IMR-90 (cell line): ENCODE data around the gene LTBP4. TPM values are rescaled to one million over a fixed set of nuclear protein-coding genes. Genes with fewer than 3 reads are reported as not detected.
A peak's percentile ranks its signal among the peaks of the same experiment; 100 is the strongest.

Experiments
- ATAC-seq: fragments of 200-7000 bp; cut with Tn5 transposase; 2 replicates; pipeline ENCODE4 v1.9.1; 2020; ENCODE audit warnings: low read depth, mild to moderate bottlenecking, moderate library complexity
- BruUV-seq: library from RNA; stranded (reverse); fragments of 400-500 nt; replicated peaks from 2 replicates; lab custom pipeline; 2021; lab: Mats Ljungman, UMichigan
- CTCF ChIA-PET: fragments of 300-600 bp; formaldehyde crosslinking; extraction: SDS; loops from one replicate; lab custom pipeline; 2021; ENCODE audit warnings: antibody characterized with exemption; lab: Yijun Ruan, JAX
- POLR2A ChIA-PET: fragments of 300-600 bp; sonication (Branson Sonifier 250); formaldehyde crosslinking; loops from one replicate; lab custom pipeline; 2022; ENCODE audit warnings: antibody characterized with exemption; ENCODE audit not compliant: unreplicated experiment; lab: Charles Lee
- DNase-seq: peaks from one replicate; pipeline ENCODE4 v3.0.0; 2013
- H2AFZ ChIP-seq: replicated peaks from 2 replicates; pipeline ENCODE3; 2013; ENCODE audit warnings: low read length, mild to moderate bottlenecking; ENCODE audit not compliant: poor library complexity
- H2AK5ac ChIP-seq: 2 replicates; pipeline ENCODE4 v1.6.1; 2013; ENCODE audit warnings: low read depth, low read length, inconsistent platforms
- H2AK9ac ChIP-seq: replicated peaks from 2 replicates; pipeline ENCODE3; 2013; ENCODE audit warnings: mild to moderate bottlenecking, low read depth, low read length, moderate library complexity; ENCODE audit not compliant: poor library complexity
- H2BK120ac ChIP-seq: 2 replicates; pipeline ENCODE4 v1.6.1; 2013; ENCODE audit warnings: low read depth, low read length, inconsistent platforms
- H2BK15ac ChIP-seq: 3 replicates; pipeline ENCODE4 v1.6.1; 2013; ENCODE audit warnings: low read depth, low read length, inconsistent platforms
- H2BK20ac ChIP-seq: 2 replicates; pipeline ENCODE4 v1.6.1; 2013; ENCODE audit warnings: low read depth, mild to moderate bottlenecking, inconsistent platforms, low read length, moderate library complexity
- H2BK5ac ChIP-seq: 2 replicates; pipeline ENCODE4 v1.6.1; 2013; ENCODE audit warnings: mild to moderate bottlenecking, low read depth, low read length, inconsistent platforms; ENCODE audit not compliant: poor library complexity, severe bottlenecking
- H3K14ac ChIP-seq: replicated peaks from 2 replicates; pipeline ENCODE4 v1.6.1; 2013; ENCODE audit warnings: low read depth, low read length, inconsistent platforms
- H3K18ac ChIP-seq: 2 replicates; pipeline ENCODE4 v1.6.1; 2013; ENCODE audit warnings: low read depth, low read length, control low read depth
- H3K23ac ChIP-seq: 2 replicates; pipeline ENCODE4 v1.6.1; 2013; ENCODE audit warnings: low read depth, low read length, inconsistent platforms
- H3K27ac ChIP-seq: 2 replicates; pipeline ENCODE4 v1.5.1; 2013; ENCODE audit warnings: mild to moderate bottlenecking, control low read depth, low read length; ENCODE audit not compliant: insufficient read depth
- H3K27me3 ChIP-seq: 2 replicates; pipeline ENCODE4 v1.6.1; 2013; ENCODE audit warnings: low read length; ENCODE audit not compliant: control insufficient read depth, insufficient read depth
- H3K36me3 ChIP-seq: 2 replicates; pipeline ENCODE4 v1.6.1; 2013; ENCODE audit warnings: low read length, mixed read lengths; ENCODE audit not compliant: control insufficient read depth, insufficient read depth
- H3K4ac ChIP-seq: 2 replicates; pipeline ENCODE4 v1.6.1; 2013; ENCODE audit warnings: low read depth, low read length, inconsistent platforms
- H3K4me1 ChIP-seq: 2 replicates; pipeline ENCODE4 v1.6.1; 2013; ENCODE audit warnings: low read length, mixed read lengths; ENCODE audit not compliant: control insufficient read depth, insufficient read depth
- H3K4me2 ChIP-seq: 2 replicates; pipeline ENCODE4 v1.6.1; 2013; ENCODE audit warnings: low read depth, mild to moderate bottlenecking, control low read depth, low read length, moderate library complexity
- H3K4me3 ChIP-seq: 2 replicates; pipeline ENCODE4 v1.5.1; 2013; ENCODE audit warnings: low read depth, mild to moderate bottlenecking, control low read depth, low read length, moderate library complexity; ENCODE audit not compliant: insufficient read depth
- H3K56ac ChIP-seq: 2 replicates; pipeline ENCODE4 v1.6.1; 2013; ENCODE audit warnings: low read length, inconsistent platforms; ENCODE audit not compliant: insufficient read depth; ENCODE audit errors: extremely low read depth
- H3K79me1 ChIP-seq, 2 experiments: 2 replicates each; pipeline ENCODE4 v1.6.1; 2013; ENCODE audit warnings: low read length in 2 of 2, inconsistent platforms in 1 of 2, low read depth in 1 of 2
- H3K9ac ChIP-seq: 2 replicates; pipeline ENCODE4 v1.6.1; 2013; ENCODE audit warnings: low read depth, low read length, control low read depth
- H3K9me1 ChIP-seq: 2 replicates; pipeline ENCODE4 v1.6.1; 2013; ENCODE audit warnings: low read length, inconsistent platforms; ENCODE audit not compliant: insufficient read depth
- H3K9me3 ChIP-seq: 2 replicates; pipeline ENCODE4 v1.6.1; 2013; ENCODE audit warnings: low read length; ENCODE audit not compliant: control insufficient read depth, insufficient read depth
- H4K20me1 ChIP-seq: 2 replicates; pipeline ENCODE4 v1.6.1; 2013; ENCODE audit warnings: low read length, inconsistent platforms; ENCODE audit not compliant: insufficient read depth
- H4K5ac ChIP-seq: 2 replicates; pipeline ENCODE4 v1.6.1; 2013; ENCODE audit warnings: mild to moderate bottlenecking, low read depth, low read length, control low read depth
- H4K8ac ChIP-seq, 2 experiments: 2 replicates each; pipeline ENCODE4 v1.6.1; 2013; ENCODE audit warnings: low read depth in 2 of 2, low read length in 2 of 2, control low read depth in 1 of 2, inconsistent platforms in 1 of 2
- H4K91ac ChIP-seq: 2 replicates; pipeline ENCODE4 v1.6.1; 2013; ENCODE audit warnings: low read depth, low read length, inconsistent platforms; ENCODE audit not compliant: insufficient read depth
- BHLHE40 ChIP-seq: fragments of 150-350 bp; IDR thresholded peaks from 2 replicates; pipeline ENCODE4 v1.6.1; 2016; ENCODE audit warnings: mild to moderate bottlenecking, low read depth, low read length
- CEBPB ChIP-seq: IDR thresholded peaks from 2 replicates; pipeline ENCODE4 v1.6.1; 2012; ENCODE audit warnings: low read depth, low read length, improper control_type of control experiment
- CTCF ChIP-seq: conservative IDR thresholded peaks from 2 replicates; pipeline ENCODE4 v1.5.1; 2012; ENCODE audit warnings: mild to moderate bottlenecking, low read depth, low read length, improper control_type of control experiment
- ELK1 ChIP-seq: fragments of 150-350 bp; IDR thresholded peaks from 2 replicates; pipeline ENCODE4 v1.6.1; 2016; ENCODE audit warnings: low read depth, mild to moderate bottlenecking, low read length, moderate library complexity, borderline replicate concordance
- FOS ChIP-seq: fragments of 150-350 bp; IDR thresholded peaks from 2 replicates; pipeline ENCODE4 v1.6.1; 2016; ENCODE audit warnings: low read depth, low read length
- MAZ ChIP-seq: IDR thresholded peaks from 2 replicates; pipeline ENCODE4 v1.6.1; 2012; ENCODE audit warnings: low read depth, mild to moderate bottlenecking, low read length, improper control_type of control experiment, moderate library complexity, borderline replicate concordance
- NFE2L2 ChIP-seq: fragments of 150-350 bp; IDR thresholded peaks from 2 replicates; pipeline ENCODE4 v1.6.1; 2016; ENCODE audit warnings: low read depth, mild to moderate bottlenecking, low read length
- POLR2A ChIP-seq: IDR thresholded peaks from 2 replicates; pipeline ENCODE4 v1.6.1; 2012; ENCODE audit warnings: mild to moderate bottlenecking, low read depth, low read length
- RAD21 ChIP-seq: IDR thresholded peaks from 2 replicates; pipeline ENCODE4 v1.6.1; 2012; ENCODE audit warnings: low read length, improper control_type of control experiment
- RCOR1 ChIP-seq: IDR thresholded peaks from 2 replicates; pipeline ENCODE4 v1.6.1; 2012; ENCODE audit warnings: mild to moderate bottlenecking, low read length, improper control_type of control experiment; ENCODE audit not compliant: insufficient replicate concordance
- RFX5 ChIP-seq: IDR thresholded peaks from 2 replicates; pipeline ENCODE4 v1.8.0; 2012; ENCODE audit warnings: low read depth, mild to moderate bottlenecking, low read length, moderate library complexity
- SMC3 ChIP-seq: fragments of 150-350 bp; IDR thresholded peaks from 2 replicates; pipeline ENCODE4 v1.6.1; 2016; ENCODE audit warnings: low read depth, mild to moderate bottlenecking, antibody characterized with exemption, low read length, moderate library complexity
- USF2 ChIP-seq: fragments of 150-350 bp; IDR thresholded peaks from 2 replicates; pipeline ENCODE4 v1.6.1; 2017; ENCODE audit warnings: mild to moderate bottlenecking, antibody characterized with exemption, low read length, low read depth
- WGBS, 2 experiments: methylation state at CpG; one replicate each; pipeline versions ENCODE4 v1.1.5 to v1.1.7; 2013; ENCODE audit warnings: missing lambda C conversion rate in 2 of 2; ENCODE audit not compliant: insufficient read length in 1 of 2; ENCODE audit errors: extremely low coverage in 2 of 2; 5-methylcytosine and 5-hydroxymethylcytosine counted together
- dilution Hi-C: fragments of 300-500 bp; cut with HindIII; formaldehyde crosslinking; loops from one replicate; pipeline ENCODE4 v1.14.3; 2018; ENCODE audit warnings: low sequenced_read_pairs; ENCODE audit not compliant: unreplicated experiment
- in situ Hi-C: fragments of 300-500 bp; cut with MboI; formaldehyde crosslinking; loops from 3 replicates; pipeline ENCODE4 v1.14.3; 2019; ENCODE audit warnings: low sequenced_read_pairs, inconsistent platforms, mixed read lengths
- intact Hi-C: fragments of 100-400 bp; cut with micrococcal nuclease; formaldehyde crosslinking; loops from 2 replicates; pipeline ENCODE4 v1.10.0; 2022
- polyA plus RNA-seq, 3 experiments: library from polyadenylated mRNA; depleted of rRNA; stranded (reverse); fragments of >200 nt; gene quantifications; 2 replicates each; pipeline ENCODE4 v1.2.3, GENCODE V29; 2012; ENCODE audit warnings: low replicate concordance in 1 of 3
- total RNA-seq: library from RNA; depleted of rRNA; stranded (reverse); fragments of >200 nt; gene quantifications from 2 replicates; pipeline ENCODE4 v1.2.3, GENCODE V29; 2012

Gene LTBP4
- total and polyA plus RNA-seq, 2 of the 4 experiments (the other 2 are of a cell fraction), result 14.7 to 70.3 TPM

DNA sequence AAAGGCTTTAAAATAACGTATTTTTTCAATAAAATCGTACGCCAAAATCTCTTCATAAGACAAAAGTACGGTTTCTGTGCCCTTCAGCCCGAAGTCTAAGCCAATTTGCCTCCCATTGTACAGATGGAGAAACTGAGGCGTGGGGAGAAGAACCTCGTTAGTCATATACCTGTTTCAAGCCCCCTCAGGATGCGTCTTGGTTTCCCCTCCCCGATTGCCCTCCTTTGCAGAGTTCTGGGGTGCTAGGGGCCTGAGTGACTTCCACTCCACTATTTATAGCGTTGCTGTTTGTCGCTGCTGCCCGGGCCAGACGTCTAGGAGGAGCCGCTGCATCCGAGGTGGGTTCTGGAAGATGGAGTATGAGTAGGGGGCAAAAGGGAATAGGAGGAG, 2.3 kb upstream of the LTBP4 start:
- H3K36me3 ChIP-seq, result no peaks in the 10 kb centered on the region
- no peak overlapping the region for H3K18ac ChIP-seq
- peaks cover 0 to 15% of the 10 kb centered on the region in 2 experiments; a peak in 3 of 4 replicates for H3K79me1 ChIP-seq
- in situ Hi-C loops (loop anchor here (5.0 kb wide), 1 partner anchor 62 kb away; no protein-coding TSS in a partner anchor), dilution Hi-C loops (no loop called here), intact Hi-C loops (loop anchor here (1.0 to 10.0 kb wide), 10 partner anchors 50 to 464 kb away; partner anchors contain the start of genes C19orf47, PLD3 and SERTAD3)
- ChIA-PET POLR2A (no interaction called here), CTCF (no interaction called here)
- H2BK20ac ChIP-seq, result no peak overlapping the region
- H3K4ac ChIP-seq, result no peak overlapping the region
- H3K56ac ChIP-seq, result no peak overlapping the region
- TF ChIP-seq MAZ (no peak), RFX5 (no peak), BHLHE40 (no peak), NFE2L2 (no peak), SMC3 (no peak), CEBPB (no peak), CTCF (no peak), FOS (no peak), POLR2A (no peak), ELK1 (no peak), RCOR1 (no peak), USF2 (no peak), RAD21 (no peak)
- H2BK5ac ChIP-seq, result no peak overlapping the region
- H2BK15ac ChIP-seq, result no peak overlapping the region
- no peaks in the 10 kb centered on the region for H3K9me3 ChIP-seq
- no peak overlapping the region for H4K5ac ChIP-seq
- peaks cover 6% of the 10 kb centered on the region; the same call in 1 of the 2 replicates for H3K9me1 ChIP-seq
- no peak overlapping the region for H4K91ac ChIP-seq
- no CpG with 5 or more reads among the region's 15 CpGs for WGBS, 2 experiments
- peaks cover 9% of the 10 kb centered on the region; the same call in 1 of the 2 replicates for H4K20me1 ChIP-seq
- H2AK9ac ChIP-seq, result peak overlapping the region; percentile 46
- no peak for ATAC-seq
- BruUV-seq, result no TSS peak
- no peak overlapping the region for H3K14ac ChIP-seq
- no peak overlapping the region for H4K8ac ChIP-seq
- H3K27me3 ChIP-seq, result no peaks in the 10 kb centered on the region
- H3K9ac ChIP-seq, result no peak overlapping the region
- H2AFZ ChIP-seq, result no peak overlapping the region
- no peak overlapping the region for H3K23ac ChIP-seq
- H2BK120ac ChIP-seq, result no peak overlapping the region
- H2AK5ac ChIP-seq, result no peak overlapping the region
- no peak for DNase-seq
- H3K27ac ChIP-seq, result no peak overlapping the region
- H3K4me2 ChIP-seq, result no peak overlapping the region; the same call in 1 of the 2 replicates
- H3K4me3 ChIP-seq, result no peak overlapping the region
- peaks cover 16% of the 10 kb centered on the region for H3K4me1 ChIP-seq
